Esophagus squamous epithelium (tissue), 5 donors: ENCODE measurements around the gene ZNF451. TPM values are rescaled to one million over a fixed set of nuclear protein-coding genes. Genes with fewer than 3 reads are reported as not detected.

Experiments used
- DNase-seq: peaks from one replicate; lab custom pipeline; 2025; lab: John Stamatoyannopoulos, UW
- H3K27ac ChIP-seq, 4 donors: fragments of 200-600 bp; sonication (generic); one replicate each; pipeline ENCODE4 v1.5.1; 2016 to 2019; ENCODE audit warnings: mild to moderate bottlenecking in 1 of 4
- H3K27me3 ChIP-seq, 4 donors: fragments of 200-600 bp; sonication (generic); 1 replicate in 3 of 4; 2 replicates in 1 of 4; pipeline versions ENCODE4 v1.5.1 to v1.6.0; 2017 to 2021; ENCODE audit warnings: antibody characterized with exemption in 1 of 4
- H3K36me3 ChIP-seq, 3 donors: fragments of 200-600 bp; sonication (generic); one replicate each; pipeline ENCODE4 v1.5.1; 2016 to 2019
- H3K4me1 ChIP-seq, 3 donors: fragments of 200-600 bp; sonication (generic); one replicate each; pipeline ENCODE4 v1.5.1; 2017 to 2019
- H3K4me3 ChIP-seq, 4 donors: fragments of 200-600 bp; sonication (generic); 1 replicate in 3 of 4; 2 replicates in 1 of 4; pipeline ENCODE4 v1.5.1; 2016 to 2019; ENCODE audit warnings: mild to moderate bottlenecking in 2 of 4, moderate library complexity in 1 of 4
- H3K9me3 ChIP-seq, 3 donors: fragments of 200-600 bp; sonication (generic); one replicate each; pipeline ENCODE4 v1.5.1; 2016 to 2019
- POLR2A ChIP-seq, 4 donors: fragments of 450-650 bp; IDR thresholded peaks; one replicate each; pipeline ENCODE4 v1.6.1; 2017; ENCODE audit warnings: antibody characterized with exemption in 4 of 4, mild to moderate bottlenecking in 4 of 4, moderate library complexity in 3 of 4
- WGBS, 2 donors: methylation state at CpG; one replicate each; pipeline ENCODE4 v1.1.5; 2018; 5-methylcytosine and 5-hydroxymethylcytosine counted together
- intact Hi-C: fragments of 100-400 bp; cut with DNase I; formaldehyde crosslinking; loops from one replicate; pipeline ENCODE4 v1.15.0; 2022
- total RNA-seq, 4 donors: library from RNA; depleted of rRNA; stranded (reverse); fragments of >200 nt; gene quantifications; one replicate each; pipeline ENCODE4 v1.1.0, GENCODE V29; 2016
- TF ChIP-seq, protein P1 (sequence below), 6 experiments: fragments of 450-650 bp in 4 of 6; fragments of 200-600 bp in 2 of 6; sonication (generic) in 2 of 6; IDR thresholded peaks; one replicate each; pipeline ENCODE4 v1.5.1; 2016 to 2019; ENCODE audit warnings: antibody characterized with exemption in 6 of 6, mild to moderate bottlenecking in 4 of 6, moderate library complexity in 4 of 6
- donor health status: DM: yes; HTN: yes; CAD: no.

ZNF451 gene
- total RNA-seq, 4 donors from 2014 or later: 21.5 to 52.5 (median 29.5) TPM

GRCh38 chr6:57127763-57128162 is 37.8 kb downstream of the ZNF451 start:
- Histone ChIP-seq H3K9me3 (no peaks in the 10 kb centered on the region), H3K4me1 (peaks cover 0 to 6% (median 0%) of the 10 kb centered on the region in 3 donors), H3K27me3 (no peaks in the 10 kb centered on the region), H3K27ac (no peak overlapping the region), H3K36me3 (peaks cover 0 to 27% (median 0%) of the 10 kb centered on the region in 3 donors), H3K4me3 (no peak overlapping the region)
- intact Hi-C loops: no loop called here
- no peak for DNase-seq
- TF ChIP-seq, protein P1, sequence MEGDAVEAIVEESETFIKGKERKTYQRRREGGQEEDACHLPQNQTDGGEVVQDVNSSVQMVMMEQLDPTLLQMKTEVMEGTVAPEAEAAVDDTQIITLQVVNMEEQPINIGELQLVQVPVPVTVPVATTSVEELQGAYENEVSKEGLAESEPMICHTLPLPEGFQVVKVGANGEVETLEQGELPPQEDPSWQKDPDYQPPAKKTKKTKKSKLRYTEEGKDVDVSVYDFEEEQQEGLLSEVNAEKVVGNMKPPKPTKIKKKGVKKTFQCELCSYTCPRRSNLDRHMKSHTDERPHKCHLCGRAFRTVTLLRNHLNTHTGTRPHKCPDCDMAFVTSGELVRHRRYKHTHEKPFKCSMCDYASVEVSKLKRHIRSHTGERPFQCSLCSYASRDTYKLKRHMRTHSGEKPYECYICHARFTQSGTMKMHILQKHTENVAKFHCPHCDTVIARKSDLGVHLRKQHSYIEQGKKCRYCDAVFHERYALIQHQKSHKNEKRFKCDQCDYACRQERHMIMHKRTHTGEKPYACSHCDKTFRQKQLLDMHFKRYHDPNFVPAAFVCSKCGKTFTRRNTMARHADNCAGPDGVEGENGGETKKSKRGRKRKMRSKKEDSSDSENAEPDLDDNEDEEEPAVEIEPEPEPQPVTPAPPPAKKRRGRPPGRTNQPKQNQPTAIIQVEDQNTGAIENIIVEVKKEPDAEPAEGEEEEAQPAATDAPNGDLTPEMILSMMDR (IDR thresholded peaks at IDR 0.05): no peak
- TF ChIP-seq POLR2A (IDR thresholded peaks at IDR 0.05): no peak

DNA sequence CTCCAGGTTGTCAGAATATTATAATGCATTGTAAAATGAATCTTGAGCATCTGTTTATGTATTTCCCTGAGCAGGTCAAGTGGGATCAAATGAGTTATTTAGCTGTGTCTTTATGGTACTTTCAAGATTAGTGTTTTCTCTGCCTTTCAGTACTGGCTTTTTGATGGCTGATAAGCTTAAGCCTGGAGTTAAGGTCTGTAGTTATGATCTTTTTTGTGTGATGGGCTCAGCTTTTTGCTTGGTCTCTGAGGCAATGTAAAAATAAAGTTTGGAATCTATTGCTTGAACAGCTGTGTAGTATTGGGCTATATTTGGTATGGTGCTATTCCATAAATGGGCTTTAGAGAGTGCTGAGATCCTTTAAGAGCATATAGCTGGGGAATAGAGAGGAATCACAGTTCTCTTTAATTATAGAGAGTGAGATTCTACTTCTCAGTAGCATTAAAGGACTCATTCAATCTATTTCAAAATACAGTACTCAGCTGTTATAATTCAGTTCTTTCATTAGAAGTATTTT is 40.7 kb downstream of the ZNF451 start:
- DNase-seq: no peak
- Histone ChIP-seq H3K4me1 (peaks cover 0 to 6% (median 0%) of the 10 kb centered on the region in 3 donors), H3K36me3 (peaks cover 0 to 48% (median 6%) of the 10 kb centered on the region in 3 donors), H3K4me3 (no peak overlapping the region), H3K9me3 (no peaks in the 10 kb centered on the region), H3K27me3 (no peaks in the 10 kb centered on the region), H3K27ac (no peak overlapping the region)
- intact Hi-C loops: no loop called here
- no peak for TF ChIP-seq POLR2A (IDR thresholded peaks at IDR 0.05)
- TF ChIP-seq, protein P1 (IDR thresholded peaks at IDR 0.05): no peak

DNA sequence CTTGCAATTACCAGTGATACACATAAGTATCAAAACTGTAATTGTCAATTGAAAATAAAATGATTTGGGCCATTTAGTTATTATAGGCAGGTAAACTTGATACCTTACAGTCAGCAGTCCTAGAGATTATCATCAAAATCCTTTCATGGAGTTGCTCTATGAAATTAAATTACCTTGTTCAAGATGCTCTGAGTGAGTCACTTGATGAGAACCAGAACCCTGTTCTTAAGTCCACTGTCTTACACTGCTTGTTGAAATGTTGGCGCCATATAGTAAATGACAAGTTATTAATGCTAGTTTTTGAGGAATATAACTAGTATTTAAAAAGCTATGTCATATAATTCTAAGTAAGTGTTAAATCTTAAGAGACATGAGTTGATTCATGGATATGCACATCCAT is 45.0 kb downstream of the ZNF451 start:
- Histone ChIP-seq H3K36me3 (peaks cover 0 to 61% (median 6%) of the 10 kb centered on the region in 3 donors), H3K9me3 (no peaks in the 10 kb centered on the region), H3K4me3 (no peak overlapping the region), H3K4me1 (peaks cover 0 to 6% (median 0%) of the 10 kb centered on the region in 3 donors), H3K27me3 (no peaks in the 10 kb centered on the region), H3K27ac (no peak overlapping the region)
- no peak for DNase-seq
- 100% methylated on average over 1 of the region's 1 CpG for WGBS, 2 donors
- TF ChIP-seq POLR2A (IDR thresholded peaks at IDR 0.05): no peak
- TF ChIP-seq, protein P1 (IDR thresholded peaks at IDR 0.05): no peak
- intact Hi-C loops: no loop called here

- H3K27ac ChIP-seq: no peak overlapping the region
- no peaks in the 10 kb centered on the region for H3K27me3 ChIP-seq
- WGBS, 2 donors: 84 to 86% methylated on average over 1 of the region's 1 CpG
- peaks cover 0 to 63% (median 6%) of the 10 kb centered on the region in 3 donors for H3K36me3 ChIP-seq
- TF ChIP-seq, protein P1 (IDR thresholded peaks at IDR 0.05): no peak
- TF ChIP-seq POLR2A (IDR thresholded peaks at IDR 0.05): no peak
- DNase-seq: no peak
- intact Hi-C loops: no loop called here
- no peaks in the 10 kb centered on the region for H3K9me3 ChIP-seq
- H3K4me3 ChIP-seq: no peak overlapping the region
- H3K4me1 ChIP-seq: peaks cover 0 to 6% (median 0%) of the 10 kb centered on the region in 3 donors
These were observed 45.9 kb downstream of the ZNF451 start for GRCh38 chr6:57135885-57136284.

- DNase-seq: no peak
These were observed 47.4 kb downstream of the ZNF451 start for GRCh38 chr6:57137350-57137749.

More at GRCh38 chr6:57137350-57137749, 47.4 kb downstream of the ZNF451 start:
- Histone ChIP-seq H3K36me3 (peaks cover 0 to 72% (median 6%) of the 10 kb centered on the region in 3 donors), H3K27ac (no peak overlapping the region), H3K4me1 (no peaks in the 10 kb centered on the region), H3K9me3 (no peaks in the 10 kb centered on the region), H3K4me3 (no peak overlapping the region), H3K27me3 (no peaks in the 10 kb centered on the region)
- WGBS, 2 donors: 85 to 95% methylated on average over 2 of the region's 2 CpGs
- intact Hi-C loops: no loop called here
- TF ChIP-seq, protein P1 (IDR thresholded peaks at IDR 0.05): no peak
- TF ChIP-seq POLR2A (IDR thresholded peaks at IDR 0.05): no peak
